HEK293 (cell line): ENCODE data around the gene CCDC158.

Source experiments
- CTCF ChIA-PET: fragments of 350-600 bp; formaldehyde crosslinking; extraction: SDS; loops from one replicate; lab custom pipeline; 2021; ENCODE audit warnings: antibody characterized with exemption; lab: Yijun Ruan, JAX
- POLR2A ChIA-PET: fragments of 300-600 bp; formaldehyde crosslinking; extraction: SDS; loops from one replicate; lab custom pipeline; 2020; ENCODE audit warnings: antibody characterized with exemption, inconsistent platforms; lab: Yijun Ruan, JAX
- H3K27ac ChIP-seq: fragments of 200-500 bp; sonication (Bioruptor generic); 2 replicates; pipeline ENCODE4 v1.5.1; 2014; ENCODE audit warnings: low read depth, low read length, control low read depth, inconsistent platforms; ENCODE audit errors: extremely low read depth
- H3K36me3 ChIP-seq, 2 experiments: fragments of 200-500 bp in 1 of 2; sonication (Bioruptor generic) in 1 of 2; 1 replicate in 1 of 2; 2 replicates in 1 of 2; pipeline ENCODE4 v1.5.1; 2014 to 2017; ENCODE audit warnings: inconsistent platforms in 2 of 2, low read length in 2 of 2; ENCODE audit not compliant: control insufficient read depth in 2 of 2, insufficient read depth in 1 of 2
- H3K4me1 ChIP-seq: fragments of 200-500 bp; sonication (Bioruptor generic); 2 replicates; pipeline ENCODE4 v1.5.1; 2014; ENCODE audit warnings: mild to moderate bottlenecking, low read length, inconsistent platforms; ENCODE audit not compliant: control insufficient read depth, insufficient read depth
- H3K4me3 ChIP-seq: 2 replicates; pipeline ENCODE4 v1.5.1; 2011; ENCODE audit warnings: low read depth, mild to moderate bottlenecking, control low read depth, low read length, moderate library complexity
- H3K9me3 ChIP-seq: fragments of 200-500 bp; sonication (Bioruptor generic); 2 replicates; pipeline ENCODE4 v1.5.1; 2014; ENCODE audit warnings: low read depth, low read length, inconsistent platforms; ENCODE audit not compliant: control insufficient read depth, insufficient read depth
- GFI1B ChIP-seq: fragments of 450-650 bp; formaldehyde crosslinking; IDR thresholded peaks from 2 replicates; pipeline ENCODE4 v1.5.1; 2016; ENCODE audit warnings: missing biosample characterization, missing genetic modification characterization
- GLI2 ChIP-seq: fragments of 450-650 bp; formaldehyde crosslinking; IDR thresholded peaks from 2 replicates; pipeline ENCODE4; 2017; ENCODE audit warnings: missing biosample characterization, missing genetic modification characterization, low read depth, borderline replicate concordance
- KLF8 ChIP-seq: fragments of 450-650 bp; formaldehyde crosslinking; IDR thresholded peaks from 2 replicates; pipeline ENCODE4 v1.5.1; 2016; ENCODE audit warnings: missing biosample characterization, missing genetic modification characterization
- MZF1 ChIP-seq: fragments of 450-650 bp; formaldehyde crosslinking; IDR thresholded peaks from 2 replicates; pipeline ENCODE4 v1.5.1; 2017; ENCODE audit warnings: missing biosample characterization, missing genetic modification characterization, borderline replicate concordance
- PATZ1 ChIP-seq: fragments of 450-650 bp; formaldehyde crosslinking; IDR thresholded peaks from 2 replicates; pipeline ENCODE4 v1.5.1; 2016; ENCODE audit warnings: missing biosample characterization, missing genetic modification characterization
- PRDM1 ChIP-seq: fragments of 450-650 bp; formaldehyde crosslinking; IDR thresholded peaks from 2 replicates; pipeline ENCODE4; 2016; ENCODE audit warnings: missing biosample characterization, missing genetic modification characterization
- REPIN1 ChIP-seq: fragments of 450-650 bp; formaldehyde crosslinking; IDR thresholded peaks from 2 replicates; pipeline ENCODE4 v1.5.1; 2017; ENCODE audit warnings: missing biosample characterization, missing genetic modification characterization, low read depth
- TRIM28 ChIP-seq: IDR thresholded peaks from 2 replicates; pipeline ENCODE4 v1.6.1; 2011; ENCODE audit warnings: low read length, control low read depth, borderline replicate concordance
- WT1 ChIP-seq: fragments of 450-650 bp; formaldehyde crosslinking; IDR thresholded peaks from 2 replicates; pipeline ENCODE4 v1.5.1; 2016; ENCODE audit warnings: missing biosample characterization, missing genetic modification characterization
- YY1 ChIP-seq: fragments of 450-650 bp; formaldehyde crosslinking; IDR thresholded peaks from 2 replicates; pipeline ENCODE4 v1.5.1; 2018; ENCODE audit warnings: missing biosample characterization, missing genetic modification characterization
- ZBTB17 ChIP-seq: fragments of 450-650 bp; formaldehyde crosslinking; IDR thresholded peaks from 2 replicates; pipeline ENCODE4 v1.5.1; 2016; ENCODE audit warnings: missing biosample characterization, missing genetic modification characterization
- ZBTB21 ChIP-seq: fragments of 450-650 bp; formaldehyde crosslinking; IDR thresholded peaks from 2 replicates; pipeline ENCODE4 v1.5.1; 2017; ENCODE audit warnings: missing biosample characterization, missing genetic modification characterization
- ZBTB44 ChIP-seq: fragments of 450-650 bp; IDR thresholded peaks from 2 replicates; pipeline ENCODE4 v1.5.1; 2018; ENCODE audit warnings: missing biosample characterization, mild to moderate bottlenecking, missing genetic modification characterization
- ZBTB48 ChIP-seq: fragments of 450-650 bp; formaldehyde crosslinking; IDR thresholded peaks from 2 replicates; pipeline ENCODE4 v1.5.1; 2016; ENCODE audit warnings: missing biosample characterization, missing genetic modification characterization
- ZBTB7A ChIP-seq: fragments of 450-650 bp; formaldehyde crosslinking; IDR thresholded peaks from 2 replicates; pipeline ENCODE4 v1.5.1; 2016; ENCODE audit warnings: low read depth, missing biosample characterization, missing genetic modification characterization
- ZFP41 ChIP-seq: fragments of 450-650 bp; formaldehyde crosslinking; IDR thresholded peaks from 2 replicates; pipeline ENCODE4 v1.5.1; 2016; ENCODE audit warnings: missing biosample characterization, missing genetic modification characterization, borderline replicate concordance
- ZNF157 ChIP-seq: fragments of 450-650 bp; formaldehyde crosslinking; IDR thresholded peaks from 2 replicates; pipeline ENCODE4 v1.5.1; 2016; ENCODE audit warnings: missing biosample characterization, missing genetic modification characterization
- ZNF19 ChIP-seq: fragments of 450-650 bp; formaldehyde crosslinking; IDR thresholded peaks from 2 replicates; pipeline ENCODE4; 2016; ENCODE audit warnings: missing biosample characterization, missing genetic modification characterization, low read depth
- ZNF324 ChIP-seq: fragments of 450-650 bp; formaldehyde crosslinking; IDR thresholded peaks from 2 replicates; pipeline ENCODE4 v1.5.1; 2016; ENCODE audit warnings: missing biosample characterization, missing genetic modification characterization
- ZNF37A ChIP-seq: fragments of 450-650 bp; IDR thresholded peaks from 2 replicates; pipeline ENCODE4 v1.5.1; 2018; ENCODE audit warnings: missing biosample characterization, missing genetic modification characterization
- ZNF404 ChIP-seq: fragments of 450-650 bp; formaldehyde crosslinking; IDR thresholded peaks from 2 replicates; pipeline ENCODE4 v1.5.1; 2017; ENCODE audit warnings: missing biosample characterization, missing genetic modification characterization
- ZNF423 ChIP-seq: fragments of 450-650 bp; formaldehyde crosslinking; IDR thresholded peaks from 2 replicates; pipeline ENCODE4 v1.5.1; 2016; ENCODE audit warnings: missing biosample characterization, missing genetic modification characterization
- ZNF426 ChIP-seq: fragments of 450-650 bp; formaldehyde crosslinking; IDR thresholded peaks from 2 replicates; pipeline ENCODE4 v1.5.1; 2017; ENCODE audit warnings: missing biosample characterization, missing genetic modification characterization, mild to moderate bottlenecking, inconsistent platforms, moderate library complexity
- ZNF561 ChIP-seq: fragments of 450-650 bp; IDR thresholded peaks from 2 replicates; pipeline ENCODE4 v1.5.1; 2018; ENCODE audit warnings: missing biosample characterization, missing genetic modification characterization, borderline replicate concordance
- ZNF600 ChIP-seq: fragments of 450-650 bp; formaldehyde crosslinking; IDR thresholded peaks from 2 replicates; pipeline ENCODE4 v1.5.1; 2016; ENCODE audit warnings: missing biosample characterization, missing genetic modification characterization
- ZNF610 ChIP-seq: fragments of 450-650 bp; formaldehyde crosslinking; IDR thresholded peaks from 2 replicates; pipeline ENCODE4 v1.5.1; 2016; ENCODE audit warnings: missing biosample characterization, missing genetic modification characterization, borderline replicate concordance
- ZNF658 ChIP-seq: fragments of 450-650 bp; formaldehyde crosslinking; IDR thresholded peaks from 2 replicates; pipeline ENCODE4; 2016; ENCODE audit warnings: missing biosample characterization, missing genetic modification characterization
- ZNF704 ChIP-seq: fragments of 450-650 bp; formaldehyde crosslinking; IDR thresholded peaks from 2 replicates; pipeline ENCODE4 v1.5.1; 2016; ENCODE audit warnings: missing biosample characterization, missing genetic modification characterization

Gene CCDC158

GRCh38 chr4:76280488-76281441 is 140.2 kb downstream of the CCDC158 start:
- no peak for TF ChIP-seq ZNF157 (tag by site-specific recombination)
- no peak for TF ChIP-seq ZNF37A (tag by site-specific recombination)
- no peak for TF ChIP-seq ZNF704 (tag by site-specific recombination)
- H3K4me3 ChIP-seq: no peak overlapping the region
- no peaks in the 10 kb centered on the region for H3K9me3 ChIP-seq
- ChIA-PET CTCF (interaction anchor here (0.5 to 0.9 kb wide), 2 partner anchors 98 to 154 kb away, joined by 3 to 4 read pairs; partner anchors contain the start of gene SHROOM3), POLR2A (no interaction called here)
- no peaks in the 10 kb centered on the region for H3K36me3 ChIP-seq
- H3K27ac ChIP-seq: no peak overlapping the region
- no peaks in the 10 kb centered on the region for H3K4me1 ChIP-seq

GRCh38 chr4:76279462-76279861 is 141.5 kb downstream of the CCDC158 start:
- CTCF ChIA-PET: interaction anchor here (0.9 to 2.5 kb wide), 5 partner anchors 26 to 100 kb away, joined by 3 to 13 read pairs (median 5); partner anchors contain the start of gene STBD1
- TF ChIP-seq ZNF600 (tag by site-specific recombination) (no peak), WT1 (tag by site-specific recombination) (no peak), ZNF658 (no peak), PRDM1 (tag by site-specific recombination) (no peak), TRIM28 (no peak), KLF8 (no peak), ZBTB48 (tag by site-specific recombination) (no peak), GLI2 (no peak), ZBTB44 (tag by site-specific recombination) (no peak), ZBTB17 (tag by site-specific recombination) (no peak), PATZ1 (no peak), ZNF423 (tag by site-specific recombination) (no peak), ZBTB21 (tag by site-specific recombination) (no peak)
- TF ChIP-seq, all 188 proteins: peak for 0
- Histone ChIP-seq H3K9me3 (no peaks in the 10 kb centered on the region), H3K36me3 (no peaks in the 10 kb centered on the region), H3K27ac (no peak overlapping the region), H3K4me3 (no peak overlapping the region), H3K4me1 (no peaks in the 10 kb centered on the region)
- POLR2A ChIA-PET: interaction anchor here (1.0 kb wide), 1 partner anchor 27 kb away, joined by 3 read pairs; the partner anchor contains the start of gene STBD1

- H3K9me3 ChIP-seq: no peaks in the 10 kb centered on the region
- no peak overlapping the region for H3K4me3 ChIP-seq
- no peaks in the 10 kb centered on the region for H3K4me1 ChIP-seq
- H3K27ac ChIP-seq: no peak overlapping the region
- ChIA-PET POLR2A (interaction anchor here (1.0 kb wide), 1 partner anchor 28 kb away, joined by 3 read pairs; the partner anchor contains the start of gene STBD1), CTCF (interaction anchor here (0.7 to 2.5 kb wide), 5 partner anchors 26 to 307 kb away, joined by 3 to 13 read pairs (median 5); partner anchors contain the start of gene STBD1)
- no peaks in the 10 kb centered on the region for H3K36me3 ChIP-seq
- TF ChIP-seq ZFP41 (tag by site-specific recombination) (no peak), GFI1B (tag by site-specific recombination) (no peak), ZNF426 (tag by site-specific recombination) (no peak), ZNF19 (tag by site-specific recombination) (no peak), GLI2 (no peak), ZNF404 (tag by site-specific recombination) (no peak), ZBTB7A (tag by site-specific recombination) (no peak), REPIN1 (no peak), YY1 (tag by site-specific recombination) (no peak), ZNF324 (tag by site-specific recombination) (no peak), MZF1 (tag by site-specific recombination) (no peak), ZNF610 (no peak), ZNF561 (no peak)
Observed at GRCh38 chr4:76278583-76278982, 142.4 kb downstream of the CCDC158 start.
